Activated T-helper 2 cell treated with anti-CD3 and anti-CD28 coated beads, Interferon-gamma antibody, Interleukin-2, Interleukin-4, amounts not matched to agents 10 μg/mL and 5 μg/mL and 100 μg/mL, durations not matched to agents 14 hours and 24 hours and 36 hours (primary cell): ENCODE results near the gene SSPN. TPM values are rescaled to one million over a fixed set of nuclear protein-coding genes. Genes with fewer than 3 reads are reported as not detected.

Experiments used
- DNase-seq: peaks from one replicate; pipeline ENCODE4 v3.0.0; 2021; ENCODE audit warnings: low spot score
- H3K27ac Mint-ChIP-seq: one replicate; pipeline ENCODE4 v1.8.0; 2021; ENCODE audit warnings: mixed read lengths
- H3K27me3 Mint-ChIP-seq: one replicate; pipeline ENCODE4 v1.8.0; 2021; ENCODE audit warnings: low read depth, mixed read lengths
- H3K36me3 Mint-ChIP-seq: one replicate; pipeline ENCODE4 v1.8.0; 2021; ENCODE audit warnings: low read depth, mixed read lengths
- H3K4me1 Mint-ChIP-seq: one replicate; pipeline ENCODE4 v1.8.0; 2021; ENCODE audit warnings: low read depth, mixed read lengths
- H3K4me3 Mint-ChIP-seq: one replicate; pipeline ENCODE4 v1.8.0; 2021; ENCODE audit warnings: low read depth, mild to moderate bottlenecking, moderate library complexity, mixed read lengths
- H3K9me3 Mint-ChIP-seq: one replicate; pipeline ENCODE4 v1.8.0; 2021; ENCODE audit warnings: mixed read lengths
- intact Hi-C: fragments of 100-400 bp; cut with micrococcal nuclease; formaldehyde crosslinking; loops from one replicate; pipeline ENCODE4 v1.15.1; 2023
- total RNA-seq: library from RNA; stranded (reverse); gene quantifications from 2 replicates; pipeline ENCODE4 v1.2.3, GENCODE V29; 2022

SSPN gene
- total RNA-seq, 1 donor from 2014 or later: not detected

- no peak overlapping the region for H3K27ac Mint-ChIP-seq
- intact Hi-C loops: loop anchor here (5.0 kb wide), 1 partner anchor 69 kb away; the partner anchor contains the start of gene BHLHE41
- H3K36me3 Mint-ChIP-seq: no peaks in the 10 kb centered on the region
- peaks cover 63% of the 10 kb centered on the region for H3K27me3 Mint-ChIP-seq
- peaks cover 1% of the 10 kb centered on the region for H3K4me1 Mint-ChIP-seq
- H3K9me3 Mint-ChIP-seq: no peaks in the 10 kb centered on the region
- DNase-seq: no peak
- peak overlapping the region; percentile 63 for H3K4me3 Mint-ChIP-seq
Observed at GRCh38 chr12:26195641-26196420, 458 bp downstream of the SSPN start.

GRCh38 chr12:26196421-26196716 lies 996 bp downstream of the SSPN start:
- H3K4me3 Mint-ChIP-seq: no peak overlapping the region
- DNase-seq: no peak
- H3K27ac Mint-ChIP-seq: no peak overlapping the region
- no peaks in the 10 kb centered on the region for H3K36me3 Mint-ChIP-seq
- H3K9me3 Mint-ChIP-seq: no peaks in the 10 kb centered on the region
- intact Hi-C loops: loop anchor here (5.0 kb wide), 1 partner anchor 69 kb away; the partner anchor contains the start of gene BHLHE41
- H3K27me3 Mint-ChIP-seq: peaks cover 60% of the 10 kb centered on the region
- H3K4me1 Mint-ChIP-seq: peaks cover 1% of the 10 kb centered on the region

GRCh38 chr12:26197832-26198231 lies 2.5 kb downstream of the SSPN start:
- Mint-ChIP-seq H3K36me3 (no peaks in the 10 kb centered on the region), H3K4me1 (peaks cover 1% of the 10 kb centered on the region), H3K9me3 (no peaks in the 10 kb centered on the region), H3K4me3 (no peak overlapping the region), H3K27me3 (peaks cover 57% of the 10 kb centered on the region), H3K27ac (no peak overlapping the region)
- intact Hi-C loops: loop anchor here (5.0 kb wide), 1 partner anchor 71 kb away; the partner anchor contains the start of gene BHLHE41
- DNase-seq: no peak

GRCh38 chr12:26198742-26199141 lies 3.4 kb downstream of the SSPN start:
- no peak for DNase-seq
- Mint-ChIP-seq H3K27me3 (peaks cover 53% of the 10 kb centered on the region), H3K4me1 (peaks cover 1% of the 10 kb centered on the region), H3K9me3 (no peaks in the 10 kb centered on the region), H3K36me3 (no peaks in the 10 kb centered on the region), H3K4me3 (no peak overlapping the region), H3K27ac (no peak overlapping the region)
- intact Hi-C loops: loop anchor here (5.0 kb wide), 1 partner anchor 71 kb away; the partner anchor contains the start of gene BHLHE41

GRCh38 chr12:26203167-26203780 lies 7.9 kb downstream of the SSPN start:
- no peaks in the 10 kb centered on the region for H3K36me3 Mint-ChIP-seq
- H3K27me3 Mint-ChIP-seq: peaks cover 19% of the 10 kb centered on the region
- intact Hi-C loops: no loop called here
- H3K4me1 Mint-ChIP-seq: no peaks in the 10 kb centered on the region
- no peak overlapping the region for H3K27ac Mint-ChIP-seq
- no peaks in the 10 kb centered on the region for H3K9me3 Mint-ChIP-seq
- no peak for DNase-seq
- H3K4me3 Mint-ChIP-seq: no peak overlapping the region

GRCh38 chr12:26204612-26205289 lies 9.4 kb downstream of the SSPN start:
- intact Hi-C loops: no loop called here
- Mint-ChIP-seq H3K4me3 (no peak overlapping the region), H3K27me3 (peaks cover 17% of the 10 kb centered on the region), H3K4me1 (no peaks in the 10 kb centered on the region), H3K27ac (no peak overlapping the region), H3K9me3 (no peaks in the 10 kb centered on the region), H3K36me3 (no peaks in the 10 kb centered on the region)
- DNase-seq: no peak

- H3K36me3 Mint-ChIP-seq: no peaks in the 10 kb centered on the region
- peaks cover 17% of the 10 kb centered on the region for H3K27me3 Mint-ChIP-seq
- H3K9me3 Mint-ChIP-seq: no peaks in the 10 kb centered on the region
- no peaks in the 10 kb centered on the region for H3K4me1 Mint-ChIP-seq
- no peak for DNase-seq
- no peak overlapping the region for H3K4me3 Mint-ChIP-seq
- H3K27ac Mint-ChIP-seq: no peak overlapping the region
- intact Hi-C loops: no loop called here
Observed at GRCh38 chr12:26205298-26205697, 9.9 kb downstream of the SSPN start.

- no peak overlapping the region for H3K27ac Mint-ChIP-seq
- H3K4me1 Mint-ChIP-seq: no peaks in the 10 kb centered on the region
- DNase-seq: no peak
- H3K36me3 Mint-ChIP-seq: no peaks in the 10 kb centered on the region
- no peak overlapping the region for H3K4me3 Mint-ChIP-seq
- H3K9me3 Mint-ChIP-seq: no peaks in the 10 kb centered on the region
- intact Hi-C loops: no loop called here
- peaks cover 16% of the 10 kb centered on the region for H3K27me3 Mint-ChIP-seq
Observed at GRCh38 chr12:26205941-26206340, 10.6 kb downstream of the SSPN start.

GRCh38 chr12:26211331-26211730 lies 16.0 kb downstream of the SSPN start:
- no peak for DNase-seq
- Mint-ChIP-seq H3K27ac (no peak overlapping the region), H3K4me3 (no peak overlapping the region), H3K4me1 (no peaks in the 10 kb centered on the region), H3K27me3 (peaks cover 24% of the 10 kb centered on the region), H3K36me3 (no peaks in the 10 kb centered on the region), H3K9me3 (no peaks in the 10 kb centered on the region)
- intact Hi-C loops: no loop called here

- intact Hi-C loops: no loop called here
- Mint-ChIP-seq H3K36me3 (no peaks in the 10 kb centered on the region), H3K4me3 (no peak overlapping the region), H3K4me1 (no peaks in the 10 kb centered on the region), H3K27ac (no peak overlapping the region), H3K27me3 (peaks cover 21% of the 10 kb centered on the region), H3K9me3 (no peaks in the 10 kb centered on the region)
- DNase-seq: no peak
Observed at GRCh38 chr12:26212396-26212795, 17.0 kb downstream of the SSPN start.

GRCh38 chr12:26212988-26213387 lies 17.6 kb downstream of the SSPN start:
- H3K36me3 Mint-ChIP-seq: no peaks in the 10 kb centered on the region
- H3K27me3 Mint-ChIP-seq: peaks cover 21% of the 10 kb centered on the region
- no peak overlapping the region for H3K27ac Mint-ChIP-seq
- no peaks in the 10 kb centered on the region for H3K9me3 Mint-ChIP-seq
- intact Hi-C loops: no loop called here
- no peaks in the 10 kb centered on the region for H3K4me1 Mint-ChIP-seq
- no peak overlapping the region for H3K4me3 Mint-ChIP-seq
- DNase-seq: no peak

GRCh38 chr12:26214121-26214520 lies 18.7 kb downstream of the SSPN start:
- intact Hi-C loops: no loop called here
- no peaks in the 10 kb centered on the region for H3K36me3 Mint-ChIP-seq
- H3K27me3 Mint-ChIP-seq: peaks cover 19% of the 10 kb centered on the region
- no peak for DNase-seq
- H3K27ac Mint-ChIP-seq: no peak overlapping the region
- H3K4me1 Mint-ChIP-seq: no peaks in the 10 kb centered on the region
- no peaks in the 10 kb centered on the region for H3K9me3 Mint-ChIP-seq
- H3K4me3 Mint-ChIP-seq: no peak overlapping the region

- Mint-ChIP-seq H3K27ac (no peak overlapping the region), H3K4me3 (no peak overlapping the region), H3K4me1 (no peaks in the 10 kb centered on the region), H3K36me3 (no peaks in the 10 kb centered on the region), H3K27me3 (peaks cover 3% of the 10 kb centered on the region), H3K9me3 (no peaks in the 10 kb centered on the region)
- DNase-seq: no peak
- intact Hi-C loops: no loop called here
Observed at GRCh38 chr12:26219736-26220135, 24.4 kb downstream of the SSPN start.
